GM18870 (cell line): ENCODE results near the gene TRPV3.
"Not testable (repeated sequence)": the region's sequence is repeated elsewhere in the genome, so short reads cannot be mapped to it uniquely, and the experiment has no call there.

Experiments used
- ATAC-seq: cut with Tn5 transposase; IDR thresholded peaks from one replicate; pipeline ENCODE4 v1.9.1; 2021; ENCODE audit warnings: moderate library complexity; ENCODE audit not compliant: unreplicated experiment

The TRPV3 gene

GRCh38 chr17:3527468-3527867, 30.1 kb downstream of the TRPV3 start:
- no peak for ATAC-seq

GRCh38 chr17:3526971-3527370, 30.6 kb downstream of the TRPV3 start:
- no peak for ATAC-seq

- no peak for ATAC-seq
These were observed 31.1 kb downstream of the TRPV3 start for GRCh38 chr17:3526491-3526890.

GRCh38 chr17:3524024-3524423, 33.6 kb downstream of the TRPV3 start:
- no peak for ATAC-seq

GRCh38 chr17:3519472-3519871, 38.1 kb downstream of the TRPV3 start:
- not testable (repeated sequence) for ATAC-seq

GRCh38 chr17:3514873-3515272, 42.7 kb downstream of the TRPV3 start:
- ATAC-seq = no peak

- not testable (repeated sequence) for ATAC-seq
These were observed 43.4 kb downstream of the TRPV3 start for GRCh38 chr17:3514167-3514566.

- no peak for ATAC-seq
These were observed 44.1 kb downstream of the TRPV3 start for GRCh38 chr17:3513305-3514035.

GRCh38 chr17:3512505-3513171, 45.0 kb downstream of the TRPV3 start:
- no peak for ATAC-seq

GRCh38 chr17:3511852-3512504, 45.6 kb downstream of the TRPV3 start:
- no peak for ATAC-seq

- ATAC-seq = no peak
These were observed 47.5 kb downstream of the TRPV3 start for GRCh38 chr17:3510090-3510489.

GRCh38 chr17:3507869-3508268, 49.7 kb downstream of the TRPV3 start:
- no peak for ATAC-seq

GRCh38 chr17:3507071-3507470, 50.5 kb downstream of the TRPV3 start:
- ATAC-seq = no peak

- ATAC-seq = no peak
These were observed 51.6 kb downstream of the TRPV3 start for GRCh38 chr17:3506054-3506453.

- no peak for ATAC-seq
These were observed 52.6 kb downstream of the TRPV3 start for GRCh38 chr17:3505008-3505407.

GRCh38 chr17:3503285-3503684, 54.3 kb downstream of the TRPV3 start:
- ATAC-seq = no peak

- no peak for ATAC-seq
These were observed 55.1 kb downstream of the TRPV3 start for GRCh38 chr17:3502466-3502865.

- ATAC-seq = no peak
These were observed 56.3 kb downstream of the TRPV3 start for GRCh38 chr17:3501344-3501743.

GRCh38 chr17:3497101-3497500, 60.5 kb downstream of the TRPV3 start:
- ATAC-seq = no peak

- no peak for ATAC-seq
These were observed 72.0 kb downstream of the TRPV3 start for GRCh38 chr17:3485481-3486068.

- no peak for ATAC-seq
These were observed 74.8 kb downstream of the TRPV3 start for GRCh38 chr17:3482852-3483251.

GRCh38 chr17:3479988-3480387, 77.6 kb downstream of the TRPV3 start:
- ATAC-seq = no peak
